GM12872 (cell line): ENCODE data around the gene PKN1.

Source experiments
- TF ChIP-seq, protein P1 (sequence below): IDR thresholded peaks from 3 replicates; pipeline ENCODE4 v1.5.1; 2011; ENCODE audit warnings: low read depth, mild to moderate bottlenecking, low read length, moderate library complexity; ENCODE audit not compliant: insufficient read depth

PKN1 gene

DNA sequence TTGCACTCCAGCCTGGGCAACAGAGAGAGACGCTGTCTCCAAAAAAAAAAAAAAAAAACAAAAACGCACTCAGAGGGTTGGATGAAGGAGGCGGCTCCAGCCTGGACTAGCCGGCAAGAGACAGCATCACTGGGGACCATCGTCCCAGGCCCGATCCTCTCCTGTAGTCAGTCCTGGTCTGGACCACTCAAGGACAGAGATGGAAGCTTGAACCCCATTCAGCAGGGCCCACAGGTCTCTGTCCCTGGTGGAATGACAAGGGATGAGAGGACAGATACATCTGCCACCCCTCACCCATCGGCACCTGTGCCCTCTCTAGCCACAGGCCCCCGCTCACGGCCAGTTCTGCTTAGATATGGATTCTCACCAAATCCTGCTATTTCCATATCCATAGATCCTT, 37.8 kb upstream of the PKN1 start:
- TF ChIP-seq, protein P1, sequence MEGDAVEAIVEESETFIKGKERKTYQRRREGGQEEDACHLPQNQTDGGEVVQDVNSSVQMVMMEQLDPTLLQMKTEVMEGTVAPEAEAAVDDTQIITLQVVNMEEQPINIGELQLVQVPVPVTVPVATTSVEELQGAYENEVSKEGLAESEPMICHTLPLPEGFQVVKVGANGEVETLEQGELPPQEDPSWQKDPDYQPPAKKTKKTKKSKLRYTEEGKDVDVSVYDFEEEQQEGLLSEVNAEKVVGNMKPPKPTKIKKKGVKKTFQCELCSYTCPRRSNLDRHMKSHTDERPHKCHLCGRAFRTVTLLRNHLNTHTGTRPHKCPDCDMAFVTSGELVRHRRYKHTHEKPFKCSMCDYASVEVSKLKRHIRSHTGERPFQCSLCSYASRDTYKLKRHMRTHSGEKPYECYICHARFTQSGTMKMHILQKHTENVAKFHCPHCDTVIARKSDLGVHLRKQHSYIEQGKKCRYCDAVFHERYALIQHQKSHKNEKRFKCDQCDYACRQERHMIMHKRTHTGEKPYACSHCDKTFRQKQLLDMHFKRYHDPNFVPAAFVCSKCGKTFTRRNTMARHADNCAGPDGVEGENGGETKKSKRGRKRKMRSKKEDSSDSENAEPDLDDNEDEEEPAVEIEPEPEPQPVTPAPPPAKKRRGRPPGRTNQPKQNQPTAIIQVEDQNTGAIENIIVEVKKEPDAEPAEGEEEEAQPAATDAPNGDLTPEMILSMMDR: no peak

DNA sequence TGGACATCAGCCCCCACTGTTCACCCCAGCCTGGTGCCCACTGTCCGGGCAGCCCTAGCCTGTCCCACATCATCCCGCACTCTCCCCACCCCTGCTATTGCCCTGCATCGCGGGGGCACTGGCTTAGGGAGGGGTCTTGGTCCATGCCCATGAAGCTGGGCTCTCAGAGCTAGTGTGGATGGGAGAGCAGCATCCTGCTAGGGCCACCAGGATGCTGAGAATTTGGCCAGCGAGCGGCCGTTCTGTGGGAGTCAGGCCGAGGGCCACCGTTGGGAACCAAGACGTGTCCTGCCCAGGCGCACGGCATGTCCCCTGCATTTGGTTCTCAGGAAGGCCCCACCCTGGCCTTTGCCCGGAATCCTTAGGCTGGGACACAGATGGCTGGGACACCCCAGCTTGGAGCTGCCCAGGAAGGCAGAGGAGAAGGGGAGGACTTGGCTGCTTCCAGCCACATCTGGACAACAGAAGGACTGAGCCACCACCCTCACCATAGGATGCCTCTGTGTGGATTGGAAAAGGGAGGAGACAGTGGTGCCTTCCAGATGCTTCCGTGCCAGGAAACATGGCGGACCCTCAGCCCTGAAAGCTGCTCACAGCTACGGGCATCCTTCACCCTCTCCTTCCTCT, 37.3 kb upstream of the PKN1 start:
- TF ChIP-seq, protein P1: no peak

DNA sequence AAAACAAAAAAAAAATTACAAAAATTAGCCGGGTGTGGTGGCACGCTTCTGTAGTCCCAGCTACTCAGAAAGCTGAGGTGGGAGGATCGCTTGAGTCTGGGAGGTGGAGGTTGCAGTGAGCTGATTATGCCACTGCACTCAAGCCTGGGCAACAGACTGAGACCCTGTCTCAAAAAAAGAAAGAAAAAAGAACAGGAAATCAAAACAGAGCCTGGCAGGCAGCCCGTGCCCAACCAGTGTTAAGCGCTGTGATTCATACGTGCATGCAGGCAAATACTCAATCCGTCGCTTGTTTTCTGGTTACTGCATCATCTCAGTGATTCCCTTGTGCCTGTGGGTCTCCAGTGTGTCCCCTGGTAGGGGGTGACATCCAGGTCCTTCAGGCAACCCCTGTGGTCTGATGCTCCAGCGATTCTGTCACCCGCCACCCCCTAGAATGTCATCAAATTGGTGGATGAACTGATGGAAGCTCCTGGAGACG, 32.1 kb upstream of the PKN1 start:
- TF ChIP-seq, protein P1: no peak

DNA sequence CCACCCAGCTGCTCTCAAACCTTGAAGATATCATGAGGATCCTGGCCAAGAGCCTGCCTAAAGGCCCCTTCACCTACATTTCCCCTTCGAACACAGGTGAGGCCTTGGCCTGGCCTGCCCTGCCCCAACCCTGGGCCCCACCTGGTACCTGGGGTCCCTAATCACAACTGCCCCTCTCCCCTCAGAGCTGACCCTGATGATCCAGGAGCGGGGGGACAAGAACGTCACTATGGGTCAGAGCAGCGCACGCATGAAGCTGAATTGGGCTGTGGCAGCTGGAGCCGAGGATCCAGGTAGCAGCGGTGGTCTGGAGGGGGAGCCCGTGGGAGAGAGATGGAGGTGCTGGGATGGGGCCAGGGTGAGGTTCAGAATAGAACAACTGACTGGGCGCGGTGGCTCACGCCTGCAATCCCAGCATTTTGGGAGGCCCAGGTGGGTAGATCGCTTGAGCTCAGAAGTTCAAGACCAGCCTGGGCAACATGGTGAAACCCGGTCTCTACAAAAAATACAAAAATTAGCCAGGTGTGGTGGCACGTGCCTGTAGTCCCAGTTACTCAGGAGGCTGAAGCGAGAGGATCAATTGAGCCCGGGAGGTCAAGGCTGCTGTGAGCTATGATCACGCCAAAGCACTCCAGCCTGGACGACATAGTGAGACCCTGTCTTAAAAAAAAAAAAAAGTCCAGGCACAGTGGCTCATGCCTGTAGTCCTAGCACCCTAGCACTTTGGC, 31.5 kb upstream of the PKN1 start:
- TF ChIP-seq, protein P1: no peak

DNA sequence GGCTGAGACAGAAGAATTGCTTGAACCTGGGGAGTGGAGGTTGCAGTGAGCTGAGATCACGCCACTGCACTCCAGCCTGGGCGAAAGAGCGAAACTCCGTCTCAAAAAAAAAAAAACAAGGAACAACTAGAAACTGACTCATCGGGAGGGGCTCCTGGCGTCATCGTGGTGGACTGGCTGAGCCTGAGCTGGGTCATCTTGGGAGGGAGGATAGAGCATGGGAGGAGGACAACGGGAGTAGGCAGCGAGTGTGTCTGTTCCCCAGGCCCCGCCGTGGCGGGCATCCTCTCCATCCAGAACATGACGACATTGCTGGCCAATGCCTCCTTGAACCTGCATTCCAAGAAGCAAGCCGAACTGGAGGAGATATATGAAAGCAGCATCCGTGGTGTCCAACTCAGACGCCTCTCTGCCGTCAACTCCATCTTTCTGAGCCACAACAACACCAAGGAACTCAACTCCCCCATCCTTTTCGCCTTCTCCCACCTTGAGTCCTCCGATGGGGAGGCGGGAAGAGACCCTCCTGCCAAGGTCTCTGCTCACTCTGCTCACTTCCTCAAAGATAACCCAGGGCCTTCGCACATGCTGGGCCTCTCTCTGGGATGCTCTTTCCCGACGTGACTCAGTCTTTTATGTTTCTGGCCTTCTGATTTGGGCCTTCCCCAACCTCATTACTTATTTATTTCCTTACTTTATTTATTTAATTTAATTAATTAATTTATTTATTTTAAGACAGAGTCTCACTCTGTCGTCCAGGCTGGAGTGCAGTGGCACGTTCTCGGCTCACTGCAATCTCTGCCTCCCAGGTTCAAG, 30.6 kb upstream of the PKN1 start:
- TF ChIP-seq, protein P1: no peak

DNA sequence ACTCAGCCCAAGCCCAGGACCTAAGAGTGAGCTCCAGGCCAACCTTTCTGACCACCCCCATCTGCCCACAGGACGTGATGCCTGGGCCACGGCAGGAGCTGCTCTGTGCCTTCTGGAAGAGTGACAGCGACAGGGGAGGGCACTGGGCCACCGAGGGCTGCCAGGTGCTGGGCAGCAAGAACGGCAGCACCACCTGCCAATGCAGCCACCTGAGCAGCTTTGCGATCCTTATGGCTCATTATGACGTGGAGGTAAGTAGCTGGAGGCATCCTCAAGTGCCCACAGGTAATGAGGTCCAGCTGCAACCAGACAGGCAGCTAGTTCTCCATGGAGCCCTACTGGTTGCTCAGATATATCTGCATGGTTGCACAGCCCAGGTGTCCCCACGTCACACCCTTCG, 28.8 kb upstream of the PKN1 start:
- TF ChIP-seq, protein P1: no peak

DNA sequence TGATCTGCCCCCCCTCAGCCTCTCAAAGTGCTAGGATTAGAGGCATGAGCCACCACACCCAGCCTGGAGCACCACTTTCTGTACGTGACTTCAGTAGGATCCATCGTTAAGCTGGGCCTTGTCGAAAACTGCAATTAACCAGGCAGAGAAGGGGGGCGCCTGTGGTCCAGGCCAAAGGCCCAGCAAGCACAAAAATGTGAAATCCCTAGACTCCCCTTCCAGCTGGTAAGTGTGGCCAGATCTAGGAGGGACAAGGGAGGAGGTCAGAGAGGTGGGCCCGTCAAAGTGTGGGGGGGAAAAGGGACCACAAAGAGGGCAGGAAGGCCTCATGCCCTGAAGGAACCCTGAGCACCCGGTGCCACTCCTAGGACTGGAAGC, 27.7 kb upstream of the PKN1 start:
- TF ChIP-seq, protein P1: no peak
